ENCODE results near the gene STAMBPL1. TPM values are rescaled to one million over a fixed set of nuclear protein-coding genes. Genes with fewer than 3 reads are reported as not detected.
"Not testable (repeated sequence)": the region's sequence is repeated elsewhere in the genome, so short reads cannot be mapped to it uniquely, and the experiment has no call there.

Gene STAMBPL1
- total RNA-seq, 1 experiment from 2014 or later, result 0.54 TPM

DNA sequence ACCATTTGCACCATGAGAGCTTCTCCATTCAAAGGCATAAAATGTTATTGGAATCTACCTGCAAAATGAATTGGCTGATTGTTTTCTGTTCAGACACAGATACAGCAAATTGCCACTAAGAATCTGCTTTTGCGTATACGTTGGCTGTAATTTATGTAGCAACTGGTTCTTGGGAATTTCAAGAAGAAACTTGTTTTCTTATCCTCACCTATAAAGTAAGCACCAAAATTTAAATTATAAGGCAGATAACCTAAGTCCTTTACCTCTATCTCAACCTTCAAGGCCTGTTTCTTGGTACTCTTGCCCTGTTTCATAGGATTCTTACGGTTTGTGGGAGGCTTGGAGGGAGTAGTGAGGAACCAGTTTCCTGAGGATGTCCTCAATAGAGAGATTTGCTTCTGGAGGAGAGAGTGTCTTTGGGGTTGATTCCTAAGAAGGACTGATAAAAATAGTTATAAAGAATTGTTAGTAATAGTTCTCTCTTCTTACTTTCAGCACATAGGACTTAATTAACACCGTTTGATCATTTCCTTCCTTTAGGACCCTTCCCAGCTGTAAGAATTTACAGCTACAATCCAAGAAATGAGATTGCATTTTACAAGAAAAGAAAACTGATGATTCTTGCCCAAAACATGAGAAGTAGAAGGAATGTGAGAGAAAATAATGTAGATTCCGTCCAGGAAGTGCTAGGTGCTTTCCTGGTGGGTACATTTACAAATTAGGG lies 2.0 kb downstream of the STAMBPL1 start:
- no peak for DNase-seq

DNA sequence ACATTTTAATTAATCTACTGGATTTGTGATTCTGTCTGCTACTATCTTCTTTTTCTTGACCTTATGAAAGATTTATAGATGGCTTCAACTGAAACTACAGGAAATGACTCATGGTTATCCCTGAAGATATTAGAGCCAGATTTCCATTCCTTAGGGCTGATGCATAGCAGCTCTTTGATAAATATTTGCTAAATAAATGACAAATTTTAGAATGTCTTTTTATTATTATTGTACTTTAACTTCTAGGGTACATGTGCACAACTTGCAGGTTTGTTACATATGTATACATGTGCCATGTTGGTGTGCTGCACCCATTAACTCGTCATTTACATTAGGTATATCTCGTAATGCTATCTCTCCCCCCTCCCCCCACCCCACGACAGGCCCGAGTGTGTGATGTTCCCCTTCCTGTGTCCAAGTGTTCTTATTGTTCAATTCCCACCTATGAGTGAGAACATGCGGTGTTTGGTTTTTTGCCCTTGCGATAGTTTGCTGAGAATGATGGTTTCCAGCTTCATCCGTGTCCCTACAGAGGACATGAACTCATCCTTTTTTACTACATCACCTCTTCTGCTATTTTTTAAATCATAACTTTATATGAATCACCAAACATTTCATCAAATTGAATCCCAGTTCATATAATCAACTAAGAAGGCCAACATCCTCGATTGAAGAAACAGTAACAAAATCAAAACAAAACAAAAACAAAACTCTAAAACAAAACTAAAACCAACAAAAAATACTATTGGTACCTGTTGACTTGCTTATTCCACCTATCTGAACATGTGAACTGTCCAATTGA lies 2.8 kb downstream of the STAMBPL1 start:
- H3K9me3 ChIP-seq; H3K36me3 Mint-ChIP-seq (ENCODE audit: insufficient read depth, unreplicated experiment); H3K27ac Mint-ChIP-seq (ENCODE audit: unreplicated experiment); H3K4me1 Mint-ChIP-seq (ENCODE audit: low read depth, unreplicated experiment); H3K4me1 ChIP-seq; H3K27me3 ChIP-seq (replicated peaks; ENCODE audit: control insufficient read depth, insufficient read depth, low read length); DNase-seq; POLR2A ChIA-PET; BruUV-seq (replicated peaks); H3K36me3 ChIP-seq (ENCODE audit: control insufficient read depth, insufficient read depth, low read length); CTCF ChIA-PET; H3K4me3 ChIP-seq (ENCODE audit: low read depth, low read length); H3K9me3 Mint-ChIP-seq (ENCODE audit: unreplicated experiment); H3K4me3 Mint-ChIP-seq (ENCODE audit: unreplicated experiment): not testable (repeated sequence)
- intact Hi-C loops (cut with micrococcal nuclease; ENCODE audit: unreplicated experiment), result loop anchor here (5.0 kb wide), 1 partner anchor 46 kb away; no protein-coding TSS in a partner anchor
- H3K27me3 Mint-ChIP-seq (ENCODE audit: insufficient read depth, unreplicated experiment), result peaks cover 11% of the 10 kb centered on the region

More for the DNA sequence above, 2.0 kb downstream of the STAMBPL1 start:
- Histone ChIP-seq H3K4me1 (no peaks in the 10 kb centered on the region), H3K9me3 (no peaks in the 10 kb centered on the region), H3K27me3 (replicated peaks; ENCODE audit: control insufficient read depth, insufficient read depth, low read length) (no peaks in the 10 kb centered on the region), H3K36me3 (ENCODE audit: control insufficient read depth, insufficient read depth, low read length) (no peaks in the 10 kb centered on the region), H3K4me3 (ENCODE audit: low read depth, low read length) (no peak overlapping the region)
- Mint-ChIP-seq H3K27me3 (ENCODE audit: insufficient read depth, unreplicated experiment) (peaks cover 12% of the 10 kb centered on the region), H3K4me1 (ENCODE audit: low read depth, unreplicated experiment) (no peaks in the 10 kb centered on the region), H3K27ac (ENCODE audit: unreplicated experiment) (no peak overlapping the region), H3K9me3 (ENCODE audit: unreplicated experiment) (no peaks in the 10 kb centered on the region), H3K4me3 (ENCODE audit: unreplicated experiment) (no peak overlapping the region), H3K36me3 (ENCODE audit: insufficient read depth, unreplicated experiment) (peaks cover 5% of the 10 kb centered on the region)
- BruUV-seq (replicated peaks), result no TSS peak
- ChIA-PET POLR2A (no interaction called here), CTCF (no interaction called here)
- TF ChIP-seq, protein P1, sequence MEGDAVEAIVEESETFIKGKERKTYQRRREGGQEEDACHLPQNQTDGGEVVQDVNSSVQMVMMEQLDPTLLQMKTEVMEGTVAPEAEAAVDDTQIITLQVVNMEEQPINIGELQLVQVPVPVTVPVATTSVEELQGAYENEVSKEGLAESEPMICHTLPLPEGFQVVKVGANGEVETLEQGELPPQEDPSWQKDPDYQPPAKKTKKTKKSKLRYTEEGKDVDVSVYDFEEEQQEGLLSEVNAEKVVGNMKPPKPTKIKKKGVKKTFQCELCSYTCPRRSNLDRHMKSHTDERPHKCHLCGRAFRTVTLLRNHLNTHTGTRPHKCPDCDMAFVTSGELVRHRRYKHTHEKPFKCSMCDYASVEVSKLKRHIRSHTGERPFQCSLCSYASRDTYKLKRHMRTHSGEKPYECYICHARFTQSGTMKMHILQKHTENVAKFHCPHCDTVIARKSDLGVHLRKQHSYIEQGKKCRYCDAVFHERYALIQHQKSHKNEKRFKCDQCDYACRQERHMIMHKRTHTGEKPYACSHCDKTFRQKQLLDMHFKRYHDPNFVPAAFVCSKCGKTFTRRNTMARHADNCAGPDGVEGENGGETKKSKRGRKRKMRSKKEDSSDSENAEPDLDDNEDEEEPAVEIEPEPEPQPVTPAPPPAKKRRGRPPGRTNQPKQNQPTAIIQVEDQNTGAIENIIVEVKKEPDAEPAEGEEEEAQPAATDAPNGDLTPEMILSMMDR (IDR thresholded peaks at IDR 0.05; ENCODE audit: insufficient read depth in 1 of 2, low read depth in 1 of 2, low read length in 1 of 2, severe bottlenecking in 1 of 2, unreplicated experiment in 1 of 2), result no peak
- intact Hi-C loops (cut with micrococcal nuclease; ENCODE audit: unreplicated experiment), result loop anchor here (2.0 to 5.0 kb wide), 2 partner anchors 15 to 45 kb away; no protein-coding TSS in a partner anchor

DNA sequence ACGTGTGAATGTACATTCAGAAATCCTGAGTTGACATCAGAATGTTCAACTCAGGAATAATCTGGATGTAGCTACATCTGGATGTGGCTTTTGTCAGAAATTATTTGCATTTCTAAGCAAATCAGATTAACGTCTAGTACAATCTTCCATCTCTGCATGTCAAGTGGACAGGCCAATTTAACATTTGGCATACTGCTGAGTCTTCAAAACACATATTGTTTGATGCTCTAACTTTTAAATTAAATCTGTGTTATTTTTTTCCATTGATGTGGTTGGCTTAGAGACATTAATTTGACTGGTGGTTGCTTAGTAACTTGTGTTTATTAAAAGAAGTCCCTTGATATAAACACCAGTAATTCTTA lies 3.4 kb downstream of the STAMBPL1 start:
- Histone ChIP-seq H3K27me3 (replicated peaks; ENCODE audit: control insufficient read depth, insufficient read depth, low read length) (no peaks in the 10 kb centered on the region), H3K4me3 (ENCODE audit: low read depth, low read length) (no peak overlapping the region), H3K4me1 (no peaks in the 10 kb centered on the region), H3K36me3 (ENCODE audit: control insufficient read depth, insufficient read depth, low read length) (no peaks in the 10 kb centered on the region), H3K9me3 (no peaks in the 10 kb centered on the region)
- Mint-ChIP-seq H3K27me3 (ENCODE audit: insufficient read depth, unreplicated experiment) (peaks cover 9% of the 10 kb centered on the region), H3K36me3 (ENCODE audit: insufficient read depth, unreplicated experiment) (peaks cover 5% of the 10 kb centered on the region), H3K9me3 (ENCODE audit: unreplicated experiment) (no peaks in the 10 kb centered on the region), H3K4me1 (ENCODE audit: low read depth, unreplicated experiment) (no peaks in the 10 kb centered on the region), H3K4me3 (ENCODE audit: unreplicated experiment) (no peak overlapping the region), H3K27ac (ENCODE audit: unreplicated experiment) (no peak overlapping the region)
- BruUV-seq (replicated peaks), result no TSS peak
- CTCF ChIA-PET, result no interaction called here
- intact Hi-C loops (cut with micrococcal nuclease; ENCODE audit: unreplicated experiment), result loop anchor here (5.0 kb wide), 1 partner anchor 46 kb away; no protein-coding TSS in a partner anchor
- DNase-seq, result no peak
- POLR2A ChIA-PET, result no interaction called here
- TF ChIP-seq, protein P1 (IDR thresholded peaks at IDR 0.05; ENCODE audit: insufficient read depth in 1 of 2, low read depth in 1 of 2, low read length in 1 of 2, severe bottlenecking in 1 of 2, unreplicated experiment in 1 of 2), result no peak

All from Caco-2 (cell line).